Mesenchymal stem cell (in vitro differentiated cells and primary cell): ENCODE measurements around the gene GIPC3.
A peak's percentile ranks its signal among the peaks of the same experiment; 100 is the strongest.

ENCODE experiments used
- DNase-seq: peaks from one replicate; pipeline ENCODE4 v3.0.0-alpha.2; 2013
- H2AFZ ChIP-seq: one replicate; pipeline ENCODE4 v1.6.1; 2013; ENCODE audit warnings: low read depth, mild to moderate bottlenecking, control low read depth, inconsistent platforms, low read length, moderate library complexity
- H2AK5ac ChIP-seq: 2 replicates; pipeline ENCODE4 v1.6.1; 2013; ENCODE audit warnings: low read length, moderate library complexity, mild to moderate bottlenecking, inconsistent platforms; ENCODE audit not compliant: severe bottlenecking
- H2BK120ac ChIP-seq: one replicate; pipeline ENCODE4 v1.6.1; 2013; ENCODE audit warnings: low read depth, mild to moderate bottlenecking, inconsistent platforms, low read length, moderate library complexity
- H2BK12ac ChIP-seq, 2 experiments: one replicate each; pipeline ENCODE4 v1.6.1; 2013; ENCODE audit warnings: inconsistent platforms in 2 of 2, low read length in 2 of 2, mild to moderate bottlenecking in 2 of 2, moderate library complexity in 2 of 2, control low read depth in 1 of 2
- H2BK15ac ChIP-seq: one replicate; pipeline ENCODE4 v1.6.1; 2013; ENCODE audit warnings: mild to moderate bottlenecking, low read depth, inconsistent platforms; ENCODE audit not compliant: poor library complexity, severe bottlenecking
- H2BK5ac ChIP-seq: 2 replicates; pipeline ENCODE4 v1.6.1; 2013; ENCODE audit warnings: low read depth, mild to moderate bottlenecking, low read length, control low read depth, inconsistent platforms; ENCODE audit not compliant: poor library complexity, severe bottlenecking
- H3K14ac ChIP-seq, 2 experiments: one replicate each; pipeline ENCODE4 v1.6.1; 2013; ENCODE audit warnings: inconsistent platforms in 2 of 2, low read length in 2 of 2, control low read depth in 1 of 2, mild to moderate bottlenecking in 1 of 2, moderate library complexity in 1 of 2
- H3K18ac ChIP-seq, 2 experiments: one replicate each; pipeline ENCODE4 v1.6.1; 2013; ENCODE audit warnings: inconsistent platforms in 2 of 2, low read length in 2 of 2, control low read depth in 1 of 2, low read depth in 1 of 2, mild to moderate bottlenecking in 1 of 2
- H3K23ac ChIP-seq, 2 experiments: one replicate each; pipeline ENCODE4 v1.6.1; 2013; ENCODE audit warnings: inconsistent platforms in 2 of 2, low read length in 2 of 2, mild to moderate bottlenecking in 2 of 2, moderate library complexity in 2 of 2, control low read depth in 1 of 2
- H3K27ac ChIP-seq: 2 replicates; pipeline ENCODE4 v1.5.1; 2013; ENCODE audit warnings: mild to moderate bottlenecking, moderate library complexity, low read length, control low read depth, inconsistent platforms; ENCODE audit not compliant: poor library complexity, severe bottlenecking
- H3K27me3 ChIP-seq, 2 experiments: 2 replicates each; pipeline versions ENCODE4 v1.6.1 to v1.7.0; 2013; ENCODE audit warnings: low read length in 2 of 2, mild to moderate bottlenecking in 2 of 2, moderate library complexity in 2 of 2, control low read depth in 1 of 2, inconsistent platforms in 1 of 2; ENCODE audit not compliant: control insufficient read depth in 1 of 2, insufficient read depth in 1 of 2
- H3K36me3 ChIP-seq, 2 experiments: 2 replicates each; pipeline versions ENCODE4 v1.6.1 to v1.7.0; 2013; ENCODE audit warnings: low read length in 2 of 2, control low read depth in 1 of 2, inconsistent platforms in 1 of 2, low read depth in 1 of 2, mild to moderate bottlenecking in 1 of 2; ENCODE audit not compliant: insufficient read depth in 2 of 2, control insufficient read depth in 1 of 2
- H3K4ac ChIP-seq, 2 experiments: one replicate each; pipeline ENCODE4 v1.6.1; 2013; ENCODE audit warnings: inconsistent platforms in 2 of 2, low read length in 2 of 2, mild to moderate bottlenecking in 2 of 2, moderate library complexity in 2 of 2, control low read depth in 1 of 2, low read depth in 1 of 2
- H3K4me1 ChIP-seq: 2 replicates; pipeline ENCODE4 v1.6.1; 2013; ENCODE audit warnings: low read depth, low read length, control low read depth; ENCODE audit not compliant: control insufficient read depth, insufficient read depth
- H3K4me2 ChIP-seq: 2 replicates; pipeline ENCODE4 v1.6.1; 2013; ENCODE audit warnings: low read length, mild to moderate bottlenecking, inconsistent platforms; ENCODE audit not compliant: poor library complexity, severe bottlenecking
- H3K4me3 ChIP-seq, 2 experiments: 2 replicates each; pipeline versions ENCODE4 v1.5.1 to v1.7.0; 2013; ENCODE audit warnings: low read length in 2 of 2, mild to moderate bottlenecking in 2 of 2, control low read depth in 1 of 2, low read depth in 1 of 2; ENCODE audit not compliant: insufficient read depth in 1 of 2
- H3K79me1 ChIP-seq: replicated peaks from 2 replicates; pipeline ENCODE4 v1.6.1; 2013; ENCODE audit warnings: mild to moderate bottlenecking, control low read depth, low read length, inconsistent platforms; ENCODE audit not compliant: poor library complexity, severe bottlenecking
- H3K9ac ChIP-seq: 2 replicates; pipeline ENCODE4 v1.7.0; 2013; ENCODE audit warnings: mild to moderate bottlenecking, low read length, moderate library complexity
- H3K9me3 ChIP-seq: 2 replicates; pipeline ENCODE4 v1.7.0; 2013; ENCODE audit warnings: mild to moderate bottlenecking, low read length; ENCODE audit not compliant: control insufficient read depth
- H4K8ac ChIP-seq: one replicate; pipeline ENCODE4 v1.6.1; 2013; ENCODE audit warnings: inconsistent platforms, mild to moderate bottlenecking, low read length, moderate library complexity
- H4K91ac ChIP-seq: one replicate; pipeline ENCODE4 v1.6.1; 2013; ENCODE audit warnings: mild to moderate bottlenecking, low read length, inconsistent platforms
- WGBS: methylation state at CpG from one replicate; pipeline ENCODE4 v1.1.7; 2013; ENCODE audit warnings: mixed read lengths; 5-methylcytosine and 5-hydroxymethylcytosine counted together

GIPC3 gene

DNA sequence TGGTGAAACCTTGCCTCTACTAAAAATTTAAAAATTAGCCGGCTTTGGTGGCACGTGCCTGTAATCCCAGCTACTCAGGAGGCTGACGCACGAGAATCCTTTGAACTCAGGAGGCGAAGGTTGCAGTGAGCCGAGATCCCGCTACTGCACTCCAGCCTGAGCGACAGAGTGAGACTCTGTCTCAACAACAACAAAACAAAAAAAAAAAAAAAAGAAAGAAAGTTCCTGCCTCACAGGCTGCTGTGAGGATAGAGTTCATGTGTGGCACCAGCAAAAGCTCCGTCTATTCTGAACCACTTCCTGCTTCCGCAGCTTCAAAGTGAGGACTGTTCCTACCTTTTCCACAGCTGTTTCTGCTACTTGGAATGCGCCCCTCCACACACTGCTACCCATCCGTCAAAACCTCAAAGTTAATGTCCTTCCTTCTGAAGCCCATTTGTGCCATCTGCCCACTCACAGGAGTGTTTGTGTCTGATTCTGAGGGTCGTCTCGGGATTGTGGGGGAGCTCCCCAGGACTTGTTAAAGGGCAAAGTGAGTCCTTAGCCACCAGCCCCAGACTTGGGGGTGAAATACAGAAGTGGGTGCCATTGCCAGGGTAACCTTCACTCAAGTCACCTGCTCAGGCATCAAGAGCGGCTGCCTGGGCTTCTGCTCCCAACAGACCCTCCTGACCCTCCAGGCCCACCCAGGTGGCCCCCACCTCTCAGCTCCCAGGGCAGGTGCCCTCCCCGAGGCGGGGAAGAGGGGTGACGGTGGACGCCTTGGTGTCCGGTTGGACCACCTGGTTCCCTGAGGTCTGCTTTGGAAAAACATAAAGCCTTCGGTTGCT lies 30.8 kb upstream of the GIPC3 start:
- H4K8ac ChIP-seq: peak overlapping the region; percentile 50
- 78% methylated on average over 17 of the region's 21 CpGs for WGBS
- peak overlapping the region in 1 of 2 experiments; percentile 51 for H2BK12ac ChIP-seq
- H3K18ac ChIP-seq: peak overlapping the region in 1 of 2 experiments; percentile 42
- DNase-seq: no peak
- H2BK120ac ChIP-seq: peak overlapping the region; percentile 15
- H2BK15ac ChIP-seq: peak overlapping the region; percentile 75
- no peak overlapping the region for H2BK5ac ChIP-seq
- no peak overlapping the region for H3K14ac ChIP-seq
- peak overlapping the region; percentile 37 for H3K4me2 ChIP-seq
- H3K36me3 ChIP-seq: peaks cover 0 to 26% of the 10 kb centered on the region in 2 experiments
- no peaks in the 10 kb centered on the region for H3K9me3 ChIP-seq
- H2AFZ ChIP-seq: no peak overlapping the region
- peaks cover 4% of the 10 kb centered on the region for H3K79me1 ChIP-seq
- peak overlapping the region; percentile 11 for H3K9ac ChIP-seq
- no peak overlapping the region for H3K23ac ChIP-seq
- H3K27me3 ChIP-seq: no peaks in the 10 kb centered on the region
- no peak overlapping the region for H3K4me3 ChIP-seq
- H3K4me1 ChIP-seq: peaks cover 46% of the 10 kb centered on the region
- H3K27ac ChIP-seq: peak overlapping the region; percentile 80
- peak overlapping the region; percentile 80 for H4K91ac ChIP-seq
- peak overlapping the region; percentile 94 for H2AK5ac ChIP-seq
- no peak overlapping the region for H3K4ac ChIP-seq

DNA sequence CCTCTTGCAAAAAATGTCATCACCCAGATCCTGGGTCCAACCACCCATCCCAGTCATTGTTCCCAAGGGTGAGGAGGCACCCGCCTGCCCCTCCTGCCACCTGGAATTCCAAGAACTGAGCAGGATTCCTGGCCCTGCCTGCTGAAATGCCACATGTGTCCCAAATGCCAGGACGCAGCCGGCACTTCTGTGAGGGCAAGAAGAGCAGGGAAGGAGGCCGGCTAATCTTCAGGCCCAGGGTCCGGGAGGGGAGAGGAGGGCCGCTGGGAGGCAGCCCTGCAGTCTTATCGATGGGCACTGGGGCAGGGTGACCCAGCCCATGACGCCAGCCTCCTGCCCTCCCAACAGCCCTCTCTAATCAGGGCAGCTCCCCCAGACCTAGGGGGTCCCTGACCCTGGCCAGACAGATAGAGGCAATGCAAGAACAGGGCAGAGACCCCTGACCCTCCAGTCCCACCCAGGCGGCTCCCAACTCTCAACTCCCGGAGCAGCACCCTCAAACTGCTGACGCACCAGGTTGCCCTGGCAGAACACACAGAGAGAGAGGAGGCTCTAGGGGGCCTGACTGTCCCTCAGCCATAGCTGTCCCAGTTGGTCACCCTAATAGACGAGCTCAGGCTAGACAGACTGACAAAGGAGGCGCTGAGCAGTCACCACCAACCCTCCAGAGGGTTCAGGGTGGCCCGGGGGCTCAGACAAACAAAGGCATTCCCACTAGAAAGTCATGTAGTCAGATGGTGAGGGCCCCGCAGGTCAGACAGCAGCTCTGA lies 29.4 kb upstream of the GIPC3 start:
- H3K18ac ChIP-seq: peak overlapping the region in 1 of 2 experiments; percentile 13
- peaks cover 46% of the 10 kb centered on the region for H3K4me1 ChIP-seq
- peak overlapping the region; percentile 12 for H2BK15ac ChIP-seq
- H3K23ac ChIP-seq: peak overlapping the region in 1 of 2 experiments; percentile 36
- H3K79me1 ChIP-seq: peaks cover 5% of the 10 kb centered on the region
- H3K36me3 ChIP-seq: peaks cover 0 to 16% of the 10 kb centered on the region in 2 experiments
- H3K4ac ChIP-seq: peak overlapping the region in 1 of 2 experiments; percentile 52
- H2BK5ac ChIP-seq: no peak overlapping the region
- H3K27me3 ChIP-seq: no peaks in the 10 kb centered on the region
- H3K14ac ChIP-seq: peak overlapping the region in 1 of 2 experiments; percentile 5
- H2AFZ ChIP-seq: no peak overlapping the region
- DNase-seq: no peak
- no peak overlapping the region for H3K27ac ChIP-seq
- H3K9ac ChIP-seq: peak overlapping the region; percentile 89
- peak overlapping the region; percentile 23 for H4K91ac ChIP-seq
- H3K4me2 ChIP-seq: peak overlapping the region; percentile 98
- peak overlapping the region; percentile 93 to 100 for H3K4me3 ChIP-seq
- H4K8ac ChIP-seq: peak overlapping the region; percentile 53
- H3K9me3 ChIP-seq: no peaks in the 10 kb centered on the region
- no peak overlapping the region for H2BK120ac ChIP-seq
- peak overlapping the region; percentile 3 for H2AK5ac ChIP-seq
- peak overlapping the region in 1 of 2 experiments; percentile 72 for H2BK12ac ChIP-seq
- 90% methylated on average over 15 of the region's 15 CpGs for WGBS

DNA sequence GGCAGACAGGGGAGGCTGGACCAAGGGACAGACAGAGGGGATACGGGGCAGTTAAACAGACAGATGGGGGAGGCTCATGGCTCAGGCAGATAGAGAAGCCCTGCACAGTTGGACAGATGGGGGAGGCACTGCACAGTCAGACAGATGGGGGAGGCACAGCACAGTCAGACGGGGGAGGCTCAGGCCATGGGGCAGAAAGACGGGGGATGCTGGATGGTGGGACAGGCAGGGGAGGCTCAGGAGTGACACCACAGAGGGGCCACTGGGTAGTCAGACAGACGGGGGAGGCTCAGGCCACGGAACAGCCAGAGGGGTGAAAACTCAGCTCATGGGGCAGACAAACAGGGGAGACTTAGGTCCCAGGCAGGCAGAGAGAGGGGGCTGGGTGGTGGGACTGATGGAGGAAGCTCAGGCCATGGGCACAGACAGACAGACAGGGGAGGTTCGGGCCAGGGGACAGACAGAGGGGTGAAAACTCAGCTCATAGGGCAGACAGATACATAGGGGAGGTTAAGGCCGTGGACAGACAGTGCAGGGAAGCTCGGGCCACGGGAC lies 28.8 kb upstream of the GIPC3 start:
- H2BK120ac ChIP-seq: no peak overlapping the region
- peak overlapping the region; percentile 10 for H3K27ac ChIP-seq
- H3K4ac ChIP-seq: peak overlapping the region; percentile 20 to 82
- 52% methylated on average over 9 of the region's 9 CpGs for WGBS
- H2AFZ ChIP-seq: no peak overlapping the region
- H3K9me3 ChIP-seq: no peaks in the 10 kb centered on the region
- peaks cover 5% of the 10 kb centered on the region for H3K79me1 ChIP-seq
- H2BK5ac ChIP-seq: no peak overlapping the region
- peak overlapping the region; percentile 93 to 100 for H3K4me3 ChIP-seq
- H3K9ac ChIP-seq: peak overlapping the region; percentile 89
- peak overlapping the region in 1 of 2 experiments; percentile 81 for H3K23ac ChIP-seq
- peak overlapping the region in 1 of 2 experiments; percentile 68 for H3K14ac ChIP-seq
- H4K91ac ChIP-seq: peak overlapping the region; percentile 80
- H3K27me3 ChIP-seq: no peaks in the 10 kb centered on the region
- peak overlapping the region; percentile 98 for H3K4me2 ChIP-seq
- DNase-seq: no peak
- no peak overlapping the region for H2BK15ac ChIP-seq
- peak overlapping the region; percentile 59 to 72 for H2BK12ac ChIP-seq
- H3K4me1 ChIP-seq: peaks cover 46% of the 10 kb centered on the region
- peak overlapping the region in 1 of 2 experiments; percentile 13 for H3K18ac ChIP-seq
- no peak overlapping the region for H2AK5ac ChIP-seq
- H4K8ac ChIP-seq: peak overlapping the region; percentile 53
- peaks cover 0 to 10% of the 10 kb centered on the region in 2 experiments for H3K36me3 ChIP-seq
